IPS-20b (cell line): ENCODE measurements around the gene PDE7B.

Source experiments
- H3K27ac ChIP-seq: one replicate; pipeline ENCODE4 v1.5.1; 2013; ENCODE audit warnings: low read length
- H3K27me3 ChIP-seq: 2 replicates; pipeline ENCODE4 v1.6.1; 2013; ENCODE audit warnings: mild to moderate bottlenecking, low read length, inconsistent platforms; ENCODE audit not compliant: insufficient read depth
- H3K36me3 ChIP-seq: 2 replicates; pipeline ENCODE4 v1.6.1; 2013; ENCODE audit warnings: low read depth, mild to moderate bottlenecking, inconsistent platforms, low read length, moderate library complexity; ENCODE audit not compliant: insufficient read depth
- H3K4me1 ChIP-seq: 2 replicates; pipeline ENCODE4 v1.6.1; 2013; ENCODE audit warnings: mild to moderate bottlenecking, control low read depth, inconsistent platforms, low read length, moderate library complexity; ENCODE audit not compliant: insufficient read depth
- H3K4me3 ChIP-seq: 2 replicates; pipeline ENCODE4 v1.5.1; 2013; ENCODE audit warnings: mild to moderate bottlenecking, low read length, inconsistent platforms
- H3K9ac ChIP-seq: 2 replicates; pipeline ENCODE4 v1.6.1; 2013; ENCODE audit warnings: low read depth, mild to moderate bottlenecking, inconsistent platforms, low read length, moderate library complexity
- H3K9me3 ChIP-seq: 2 replicates; pipeline ENCODE4 v1.6.1; 2013; ENCODE audit warnings: mild to moderate bottlenecking, low read depth, low read length, inconsistent platforms; ENCODE audit not compliant: insufficient read depth

PDE7B gene

GRCh38 chr6:135823851-135824250 lies 27.6 kb upstream of the PDE7B start:
- H3K4me3 ChIP-seq, result no peak overlapping the region
- no peaks in the 10 kb centered on the region for H3K9me3 ChIP-seq
- no peak overlapping the region for H3K9ac ChIP-seq
- H3K4me1 ChIP-seq, result no peaks in the 10 kb centered on the region; the same call in 1 of the 2 replicates
- H3K36me3 ChIP-seq, result no peaks in the 10 kb centered on the region
- H3K27me3 ChIP-seq, result no peaks in the 10 kb centered on the region
- H3K27ac ChIP-seq, result no peak overlapping the region

DNA sequence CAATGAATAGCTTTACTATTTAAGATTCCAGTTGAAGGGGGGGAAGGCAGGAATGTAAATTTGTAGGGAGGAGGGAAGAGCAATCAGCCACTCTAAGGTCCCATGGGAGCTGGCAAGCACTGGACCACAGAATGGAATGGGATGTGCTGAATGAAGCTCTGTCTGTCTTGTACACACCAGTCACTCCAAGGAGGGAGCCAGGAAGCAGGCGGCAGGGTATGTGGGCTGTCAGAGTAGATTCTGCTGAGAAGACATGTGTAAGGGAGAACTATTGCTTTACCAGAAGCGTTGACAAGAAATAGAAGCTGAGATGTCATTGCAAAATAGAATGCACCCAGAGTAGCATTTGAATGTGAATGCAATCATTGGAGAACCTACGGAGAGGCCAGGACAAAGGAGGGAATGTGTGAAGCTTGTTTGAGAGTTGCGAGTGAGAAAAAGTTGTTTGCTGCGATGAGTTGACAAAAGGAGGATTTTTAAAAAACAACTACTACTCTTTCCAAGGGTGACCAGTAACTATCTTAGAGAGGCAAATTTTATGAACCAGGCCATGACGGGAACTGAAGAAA lies 25.2 kb upstream of the PDE7B start:
- Histone ChIP-seq H3K9ac (no peak overlapping the region), H3K27me3 (no peaks in the 10 kb centered on the region), H3K9me3 (no peaks in the 10 kb centered on the region), H3K4me3 (no peak overlapping the region), H3K4me1 (no peaks in the 10 kb centered on the region; the same call in 1 of the 2 replicates), H3K27ac (no peak overlapping the region), H3K36me3 (no peaks in the 10 kb centered on the region)

DNA sequence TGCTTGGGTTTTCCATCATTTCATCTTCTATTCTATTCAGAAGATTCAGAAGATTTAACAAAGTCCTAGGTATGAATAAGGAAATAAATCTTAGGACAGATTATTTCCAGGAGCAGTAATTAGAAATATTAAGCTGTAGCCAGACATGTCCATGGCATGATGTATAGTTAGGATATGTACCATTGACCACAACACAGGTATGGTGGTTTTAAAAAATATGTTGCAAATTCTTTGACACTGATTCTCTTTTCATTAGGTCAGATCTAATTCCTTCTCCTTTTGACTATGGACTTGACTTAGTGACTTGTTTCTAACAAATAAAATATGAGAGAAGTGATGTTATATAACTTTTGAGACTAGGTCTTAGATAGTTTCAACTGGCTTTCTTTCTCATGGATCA lies 23.5 kb upstream of the PDE7B start:
- no peaks in the 10 kb centered on the region for H3K27me3 ChIP-seq
- H3K9me3 ChIP-seq, result no peaks in the 10 kb centered on the region
- no peaks in the 10 kb centered on the region for H3K36me3 ChIP-seq
- no peak overlapping the region for H3K27ac ChIP-seq
- no peak overlapping the region for H3K4me3 ChIP-seq
- H3K4me1 ChIP-seq, result no peaks in the 10 kb centered on the region; the same call in 1 of the 2 replicates
- no peak overlapping the region for H3K9ac ChIP-seq

GRCh38 chr6:135830452-135830881 lies 21.0 kb upstream of the PDE7B start:
- Histone ChIP-seq H3K4me3 (no peak overlapping the region), H3K27me3 (no peaks in the 10 kb centered on the region), H3K27ac (no peak overlapping the region), H3K9me3 (no peaks in the 10 kb centered on the region), H3K9ac (no peak overlapping the region), H3K4me1 (no peaks in the 10 kb centered on the region; the same call in 1 of the 2 replicates), H3K36me3 (no peaks in the 10 kb centered on the region)

DNA sequence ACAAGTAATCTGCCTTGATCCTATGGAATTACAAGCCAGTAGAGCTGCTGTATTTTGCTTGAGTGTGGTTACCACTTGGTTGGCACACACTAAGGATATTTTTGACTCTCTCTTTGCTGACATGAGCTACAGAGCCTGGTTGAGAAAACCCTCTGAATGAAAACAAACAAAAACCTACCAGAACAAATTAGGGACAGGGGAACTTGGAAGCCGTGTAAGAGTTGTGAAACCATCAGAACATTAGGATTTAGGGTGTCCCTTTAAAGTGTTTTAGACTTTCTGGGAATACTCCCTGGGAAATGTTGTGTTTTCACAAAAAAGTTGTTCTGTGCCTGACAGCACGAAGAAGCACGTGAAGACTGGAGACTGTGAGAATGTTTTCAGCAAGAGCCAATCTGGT lies 20.5 kb upstream of the PDE7B start:
- no peaks in the 10 kb centered on the region for H3K9me3 ChIP-seq
- H3K4me1 ChIP-seq, result no peaks in the 10 kb centered on the region; the same call in 1 of the 2 replicates
- H3K27ac ChIP-seq, result no peak overlapping the region
- no peak overlapping the region for H3K9ac ChIP-seq
- no peak overlapping the region for H3K4me3 ChIP-seq
- H3K27me3 ChIP-seq, result no peaks in the 10 kb centered on the region
- H3K36me3 ChIP-seq, result no peaks in the 10 kb centered on the region

GRCh38 chr6:135832166-135832565 lies 19.3 kb upstream of the PDE7B start:
- Histone ChIP-seq H3K4me3 (no peak overlapping the region), H3K27ac (no peak overlapping the region), H3K9ac (no peak overlapping the region), H3K9me3 (no peaks in the 10 kb centered on the region), H3K27me3 (no peaks in the 10 kb centered on the region), H3K4me1 (no peaks in the 10 kb centered on the region), H3K36me3 (no peaks in the 10 kb centered on the region)

- Histone ChIP-seq H3K9me3 (no peaks in the 10 kb centered on the region), H3K27ac (no peak overlapping the region), H3K4me1 (peaks cover 2% of the 10 kb centered on the region), H3K36me3 (no peaks in the 10 kb centered on the region), H3K27me3 (no peaks in the 10 kb centered on the region), H3K9ac (no peak overlapping the region), H3K4me3 (no peak overlapping the region)
Measured at GRCh38 chr6:135833771-135834170, 17.7 kb upstream of the PDE7B start.

- Histone ChIP-seq H3K27ac (no peak overlapping the region), H3K4me1 (peaks cover 2% of the 10 kb centered on the region), H3K9me3 (no peaks in the 10 kb centered on the region), H3K36me3 (no peaks in the 10 kb centered on the region), H3K4me3 (no peak overlapping the region), H3K27me3 (no peaks in the 10 kb centered on the region), H3K9ac (no peak overlapping the region)
Measured at GRCh38 chr6:135837735-135838449, 13.6 kb upstream of the PDE7B start.

DNA sequence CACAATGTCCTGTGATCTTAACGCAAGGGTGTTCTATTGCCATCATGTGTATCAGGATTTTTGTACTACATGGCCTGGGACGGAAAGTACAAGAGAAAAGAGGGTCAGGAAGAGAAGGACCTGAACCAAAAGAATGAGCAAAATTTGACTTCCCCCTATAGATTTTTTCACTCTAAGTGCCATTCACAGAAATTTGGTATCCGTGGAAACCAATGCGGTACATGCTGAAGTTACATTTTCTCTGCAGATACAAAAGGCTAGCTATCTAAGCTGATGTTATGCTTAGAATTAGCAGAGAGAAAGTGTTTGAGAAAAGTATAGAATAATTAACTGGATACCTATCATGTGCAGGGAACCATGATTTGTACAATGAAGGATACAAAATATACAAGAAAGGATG lies 12.4 kb upstream of the PDE7B start:
- Histone ChIP-seq H3K9me3 (no peaks in the 10 kb centered on the region), H3K9ac (no peak overlapping the region), H3K27ac (no peak overlapping the region), H3K4me3 (no peak overlapping the region), H3K36me3 (no peaks in the 10 kb centered on the region), H3K4me1 (peaks cover 2% of the 10 kb centered on the region), H3K27me3 (no peaks in the 10 kb centered on the region)

DNA sequence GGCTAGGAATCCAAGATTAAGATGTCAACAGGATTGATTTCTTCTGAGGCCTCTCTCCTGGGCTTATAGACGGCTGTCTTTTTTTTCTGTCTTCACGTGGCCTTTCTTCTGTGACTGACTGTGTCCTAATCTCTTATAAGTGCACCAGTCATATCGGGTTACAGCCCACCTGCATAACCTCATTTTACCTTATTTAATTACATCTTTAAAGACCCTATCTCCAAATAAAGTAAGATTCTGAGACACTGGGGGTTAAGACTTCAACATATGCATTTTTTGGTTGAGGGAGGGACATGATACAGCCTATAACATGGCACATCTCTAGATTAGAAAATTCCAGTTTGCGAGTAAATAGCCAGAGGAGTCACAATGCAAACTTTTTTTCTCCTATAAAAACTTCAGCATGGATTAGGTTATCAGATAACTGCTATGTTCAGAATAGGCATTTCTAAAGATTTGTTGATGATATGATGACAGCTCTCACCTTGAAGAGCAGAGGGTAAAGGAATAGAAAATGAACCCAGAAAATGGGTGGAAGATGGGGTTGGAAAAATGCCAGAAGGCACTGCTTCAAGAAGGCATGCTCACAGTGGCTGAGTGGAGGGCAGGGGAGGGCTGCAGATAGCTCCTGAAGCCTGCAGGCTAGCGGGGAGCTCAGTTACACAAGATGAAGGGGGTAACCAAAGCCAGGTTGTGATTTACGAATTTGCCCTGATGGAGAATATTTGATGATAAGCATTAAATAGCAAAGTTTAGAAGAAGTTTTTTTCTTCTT lies 8.7 kb upstream of the PDE7B start:
- H3K27ac ChIP-seq, result no peak overlapping the region
- no peak overlapping the region for H3K4me3 ChIP-seq
- H3K4me1 ChIP-seq, result peaks cover 2% of the 10 kb centered on the region
- H3K9me3 ChIP-seq, result no peaks in the 10 kb centered on the region
- H3K27me3 ChIP-seq, result no peaks in the 10 kb centered on the region
- H3K9ac ChIP-seq, result no peak overlapping the region
- H3K36me3 ChIP-seq, result no peaks in the 10 kb centered on the region

GRCh38 chr6:135850882-135851281 lies 619 bp upstream of the PDE7B start:
- no peak overlapping the region for H3K9ac ChIP-seq

DNA sequence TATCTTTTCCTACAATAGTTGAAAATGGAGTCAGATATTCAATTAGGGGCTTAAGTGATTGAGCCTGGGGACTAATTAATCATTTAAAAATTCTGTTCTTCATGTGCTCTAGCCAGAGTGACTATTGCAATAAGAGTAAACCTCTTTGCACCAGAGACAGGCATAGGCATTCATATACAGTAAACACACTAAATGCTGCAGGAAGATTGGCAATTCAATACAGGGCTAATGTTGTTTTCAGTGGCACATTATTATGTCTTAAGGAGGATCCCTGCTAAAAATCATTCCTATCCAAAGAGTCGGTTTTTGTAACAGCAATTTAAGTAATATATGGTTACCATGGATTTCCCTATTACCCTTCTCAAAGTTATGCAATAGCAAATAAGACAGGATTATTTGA lies 1.2 kb downstream of the PDE7B start:
- H3K36me3 ChIP-seq, result no peaks in the 10 kb centered on the region
- H3K27me3 ChIP-seq, result no peaks in the 10 kb centered on the region
- H3K4me1 ChIP-seq, result peaks cover 15% of the 10 kb centered on the region; the same call in 1 of the 2 replicates
- H3K27ac ChIP-seq, result no peak overlapping the region
- no peaks in the 10 kb centered on the region for H3K9me3 ChIP-seq
- no peak overlapping the region for H3K4me3 ChIP-seq
- H3K9ac ChIP-seq, result no peak overlapping the region

More at GRCh38 chr6:135850882-135851281, 619 bp upstream of the PDE7B start:
- no peak overlapping the region for H3K27ac ChIP-seq
- no peaks in the 10 kb centered on the region for H3K36me3 ChIP-seq
- no peaks in the 10 kb centered on the region for H3K27me3 ChIP-seq
- peaks cover 15% of the 10 kb centered on the region; the same call in 1 of the 2 replicates for H3K4me1 ChIP-seq
- no peaks in the 10 kb centered on the region for H3K9me3 ChIP-seq
- H3K4me3 ChIP-seq, result no peak overlapping the region
